HG03159 (cell line): ENCODE data around the gene SNTG2.

Experiments
- ATAC-seq: cut with Tn5 transposase; IDR thresholded peaks from one replicate; pipeline ENCODE4 v1.9.1; 2021; ENCODE audit warnings: mild to moderate bottlenecking, moderate library complexity; ENCODE audit not compliant: unreplicated experiment

SNTG2 gene

GRCh38 chr2:987789-988188 lies 37.1 kb downstream of the SNTG2 start:
- ATAC-seq, result no peak

DNA sequence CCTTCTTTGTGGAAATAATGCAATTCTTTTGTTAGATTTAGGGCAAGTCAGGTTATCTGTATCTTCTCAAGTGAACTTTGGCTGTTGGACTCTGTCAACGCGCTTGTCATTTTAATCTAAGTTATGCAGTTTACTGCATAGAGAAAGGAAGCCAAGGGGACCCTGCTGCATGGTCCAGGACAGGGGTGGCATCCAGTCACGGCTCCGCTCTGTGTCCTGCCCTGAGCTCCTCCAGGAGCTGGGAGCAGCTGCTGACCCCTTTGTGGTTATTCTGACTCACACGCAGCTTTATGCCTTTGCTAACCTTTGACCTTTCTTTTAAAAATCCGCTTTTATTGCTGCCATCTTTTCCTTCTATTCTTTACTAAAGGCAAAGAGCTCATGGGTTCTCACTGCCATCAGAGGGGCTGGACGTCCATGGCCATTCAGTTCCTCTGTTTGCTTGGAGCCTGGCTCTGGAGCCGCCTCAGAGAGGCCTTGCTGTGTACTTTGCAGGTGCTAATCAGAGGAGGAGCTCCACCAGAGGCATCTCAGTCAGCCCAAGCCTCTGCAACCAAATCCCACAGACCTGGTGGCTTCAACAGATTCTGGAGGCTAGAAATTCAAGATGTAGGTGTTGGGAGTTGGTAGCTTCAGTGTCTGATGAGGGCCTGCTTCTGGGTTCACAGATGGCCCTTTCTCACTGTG lies 39.3 kb downstream of the SNTG2 start:
- no peak for ATAC-seq

DNA sequence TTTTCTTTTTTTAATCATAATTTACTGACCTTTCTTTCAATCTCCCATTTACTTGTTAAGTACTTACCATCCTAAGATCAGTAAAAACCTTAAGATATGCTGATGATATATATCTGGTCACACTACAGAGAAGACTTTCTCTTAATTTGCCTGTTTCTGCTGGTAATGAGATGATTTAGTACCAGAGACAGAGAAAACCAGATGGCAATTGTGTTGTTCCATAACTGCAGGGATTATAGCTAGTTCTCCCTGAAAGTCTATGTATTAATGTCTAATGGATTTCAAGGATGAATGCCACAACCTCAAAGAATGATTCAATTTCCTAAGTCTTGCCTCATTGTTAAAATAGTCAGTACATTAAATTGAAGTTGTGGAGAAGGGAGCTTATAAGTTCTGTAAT lies 40.3 kb downstream of the SNTG2 start:
- no peak for ATAC-seq

GRCh38 chr2:1002350-1002749 lies 51.7 kb downstream of the SNTG2 start:
- no peak for ATAC-seq

DNA sequence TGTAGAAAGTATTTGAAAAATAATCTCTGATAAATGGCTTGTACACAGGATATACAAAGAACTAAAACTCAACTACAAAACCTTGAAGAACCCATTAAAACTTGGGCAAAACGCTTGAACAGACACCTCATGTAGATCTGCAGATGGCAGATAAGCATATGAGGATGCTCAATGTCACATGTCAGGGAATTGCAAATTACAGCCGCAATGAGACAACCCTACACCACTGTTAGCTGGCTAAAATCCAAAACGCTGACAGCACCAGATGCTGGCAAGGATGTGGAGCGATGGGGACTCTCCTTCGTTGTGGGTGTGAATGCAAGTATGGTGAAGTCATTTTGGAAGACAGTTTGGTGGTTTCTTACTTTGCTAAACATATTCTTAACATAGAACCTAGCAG lies 53.7 kb downstream of the SNTG2 start:
- no peak for ATAC-seq

DNA sequence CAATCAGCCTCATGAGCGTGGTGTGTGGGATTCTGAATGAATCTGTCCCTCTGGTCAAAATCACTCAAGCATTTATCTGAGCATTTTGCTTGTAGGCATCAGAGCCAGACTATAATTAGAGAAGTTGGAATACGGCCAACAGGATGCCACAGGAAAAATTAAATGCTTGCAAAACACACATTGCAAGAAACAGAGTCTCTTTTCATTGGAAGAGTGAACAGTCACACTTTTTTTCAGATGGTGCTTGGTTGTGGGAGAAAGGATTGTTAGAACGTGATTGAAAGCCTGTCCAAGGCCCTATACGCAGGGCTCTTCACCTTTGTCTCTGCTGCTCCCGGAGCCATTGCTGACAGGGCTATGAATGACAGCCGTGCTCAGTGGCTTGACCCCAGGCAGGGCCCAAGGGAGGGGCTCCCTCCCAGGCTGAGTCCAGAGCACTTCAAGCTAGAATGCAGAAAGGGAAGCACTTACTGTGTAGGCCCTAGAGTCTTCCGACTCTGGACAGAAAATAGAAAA lies 59.8 kb downstream of the SNTG2 start:
- ATAC-seq, result no peak

GRCh38 chr2:1011006-1011405 lies 60.4 kb downstream of the SNTG2 start:
- no peak for ATAC-seq

DNA sequence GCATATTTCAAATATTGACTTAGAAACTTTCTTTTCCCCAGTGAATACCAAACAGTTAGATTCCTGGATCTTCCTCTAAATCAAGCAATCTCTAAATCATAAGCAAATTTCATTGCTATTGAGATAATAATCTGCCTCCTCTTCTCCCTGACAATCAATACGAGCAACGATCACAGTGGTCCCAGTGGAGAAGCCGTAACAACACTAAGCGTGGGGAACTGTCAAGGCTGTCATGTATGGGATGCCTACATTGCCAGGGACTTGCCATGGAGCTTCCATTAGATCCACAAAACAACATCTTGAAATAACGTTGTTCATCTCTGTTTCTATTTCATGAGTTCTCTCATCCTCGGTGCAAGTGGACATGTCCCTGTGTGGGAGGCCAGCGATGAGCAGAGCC lies 61.3 kb downstream of the SNTG2 start:
- no peak for ATAC-seq

GRCh38 chr2:1014802-1015201 lies 64.2 kb downstream of the SNTG2 start:
- no peak for ATAC-seq

DNA sequence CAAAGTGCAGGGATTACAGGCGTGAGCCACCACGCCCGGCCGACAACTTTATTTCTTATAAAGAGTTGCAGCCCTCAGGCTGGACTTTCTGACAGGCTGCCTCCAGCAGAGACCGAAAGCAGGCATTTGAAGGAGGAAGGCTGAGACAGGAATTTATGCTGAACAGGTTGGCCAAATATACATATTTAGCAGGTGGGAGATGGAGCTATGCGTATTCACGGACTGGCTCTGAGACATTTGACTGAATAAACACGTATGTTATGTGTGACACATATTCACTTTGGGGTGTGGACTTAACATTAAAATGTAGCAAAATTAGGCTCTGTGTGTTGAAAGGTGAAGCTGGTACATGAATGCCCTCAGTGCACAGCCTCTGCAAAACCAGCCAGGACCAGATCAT lies 65.9 kb downstream of the SNTG2 start:
- no peak for ATAC-seq

DNA sequence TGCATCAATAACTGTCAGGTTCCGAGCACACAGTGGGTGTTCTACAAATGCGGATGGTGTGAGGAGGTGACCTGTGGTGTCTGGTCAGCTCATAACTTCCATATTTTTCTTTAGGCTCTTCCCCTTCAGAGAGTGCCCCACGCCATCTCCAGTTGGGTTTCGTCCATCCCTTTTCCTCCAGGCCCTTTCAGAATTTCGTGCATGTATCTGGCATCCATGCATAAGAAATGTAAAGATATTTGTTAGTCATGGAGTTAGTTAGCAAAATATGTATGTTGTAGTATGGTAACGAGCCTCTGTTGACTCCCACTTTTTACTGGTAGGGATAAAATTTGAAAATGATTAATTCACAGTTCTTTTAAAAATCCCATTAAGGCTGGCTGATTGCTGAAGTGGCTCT lies 67.2 kb downstream of the SNTG2 start:
- ATAC-seq, result no peak

GRCh38 chr2:1020206-1020605 lies 69.6 kb downstream of the SNTG2 start:
- no peak for ATAC-seq

DNA sequence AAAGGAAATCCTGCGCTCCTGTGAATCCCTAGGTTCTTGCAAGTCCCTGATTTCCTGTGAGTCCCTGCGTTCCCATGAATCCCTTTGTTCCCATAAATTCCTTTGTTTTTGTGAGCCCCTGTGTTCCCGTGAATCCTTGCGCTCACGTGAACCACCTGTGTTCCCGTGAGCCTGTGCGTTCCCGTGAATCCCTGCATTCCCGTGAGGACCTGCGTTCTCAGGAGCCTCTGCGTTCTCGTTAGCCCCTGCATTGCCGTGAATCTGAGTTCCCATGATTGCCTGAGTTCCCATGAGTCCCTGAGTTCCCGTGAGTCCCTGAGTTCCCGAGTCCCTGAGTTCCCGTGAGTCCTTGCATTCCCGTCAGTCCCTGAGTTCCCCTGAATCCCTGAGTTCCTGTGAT lies 71.5 kb downstream of the SNTG2 start:
- ATAC-seq, result no peak

DNA sequence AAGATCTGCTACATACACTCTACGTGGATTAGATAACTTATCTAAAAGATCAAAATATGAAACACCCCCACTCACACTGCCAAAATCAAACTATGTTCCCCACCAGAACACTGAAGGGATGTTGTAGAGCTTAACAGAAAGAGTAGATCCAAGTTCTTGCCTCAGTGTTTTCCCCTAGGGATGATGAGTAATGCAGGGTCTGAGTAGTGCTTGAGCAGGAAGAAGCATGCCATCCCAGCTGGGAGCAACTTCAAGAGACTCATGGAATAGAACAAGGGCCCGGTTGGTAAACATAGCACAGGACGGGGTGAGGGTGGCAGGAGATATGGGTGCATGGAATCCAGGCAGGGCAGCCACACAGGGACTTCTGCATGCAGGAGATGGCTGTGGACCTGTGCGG lies 74.3 kb downstream of the SNTG2 start:
- no peak for ATAC-seq

DNA sequence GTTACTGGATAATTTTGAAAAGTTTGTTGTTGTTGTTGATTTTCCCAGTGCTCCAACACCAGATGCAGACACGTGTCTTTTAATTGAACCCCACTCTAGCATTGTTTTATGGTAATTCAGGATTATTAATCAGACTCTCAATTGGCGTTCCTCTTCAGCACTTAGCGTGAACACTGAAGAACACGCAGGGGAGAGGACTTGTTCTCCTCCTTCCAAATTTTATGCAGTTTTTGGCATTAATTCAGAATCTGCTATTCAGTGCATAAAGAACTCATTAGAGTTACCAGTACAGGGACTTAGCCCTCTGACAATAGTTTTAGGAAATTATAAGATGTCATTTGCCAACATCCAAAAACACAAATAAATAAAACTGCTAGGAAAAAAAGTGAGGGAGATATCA lies 75.5 kb downstream of the SNTG2 start:
- no peak for ATAC-seq

DNA sequence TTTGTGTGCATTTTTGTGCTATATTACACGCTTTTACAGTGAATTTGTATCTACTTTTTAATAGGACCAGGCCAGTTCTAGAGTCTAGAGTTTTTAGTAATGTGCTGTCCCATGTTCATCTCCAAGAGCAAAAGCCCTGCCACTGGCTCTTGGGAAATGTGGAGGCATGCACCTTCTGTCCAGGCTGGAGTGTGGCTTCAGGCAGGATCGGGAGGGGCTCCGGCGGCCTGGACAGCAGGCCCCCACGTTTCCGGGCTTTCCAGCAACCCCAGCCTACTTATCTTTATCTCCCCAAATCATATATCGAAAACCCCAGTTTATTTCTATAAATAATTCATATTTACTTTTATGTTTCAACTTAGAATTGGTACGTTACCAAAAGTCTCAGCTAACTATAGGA lies 78.2 kb downstream of the SNTG2 start:
- ATAC-seq, result no peak

GRCh38 chr2:1032030-1032429 lies 81.4 kb downstream of the SNTG2 start:
- ATAC-seq, result no peak

- ATAC-seq, result no peak
These were observed 82.4 kb downstream of the SNTG2 start for GRCh38 chr2:1033069-1033468.

DNA sequence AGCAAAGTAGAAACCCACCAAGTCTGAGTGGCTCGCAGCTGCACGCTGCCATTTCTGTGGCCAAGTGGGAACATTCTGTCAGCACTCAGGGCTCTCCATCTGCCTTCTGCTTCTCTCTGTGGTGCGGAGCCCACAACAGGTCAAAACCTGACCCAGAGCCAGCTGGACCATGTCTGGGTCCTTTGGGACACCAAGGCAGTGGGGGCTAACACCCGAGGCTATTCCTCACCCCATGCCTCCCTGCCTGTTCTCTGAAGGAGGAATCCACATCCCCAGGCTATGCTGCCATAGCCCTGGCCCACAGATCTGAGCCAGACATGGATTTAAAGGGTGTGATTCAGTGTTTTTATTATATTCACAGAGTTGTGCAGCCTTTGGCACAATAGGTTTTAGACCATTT lies 86.4 kb downstream of the SNTG2 start:
- ATAC-seq, result no peak

- no peak for ATAC-seq
These were observed 88.9 kb downstream of the SNTG2 start for GRCh38 chr2:1039549-1039948.

- no peak for ATAC-seq
These were observed 90.6 kb downstream of the SNTG2 start for GRCh38 chr2:1041012-1041805.

DNA sequence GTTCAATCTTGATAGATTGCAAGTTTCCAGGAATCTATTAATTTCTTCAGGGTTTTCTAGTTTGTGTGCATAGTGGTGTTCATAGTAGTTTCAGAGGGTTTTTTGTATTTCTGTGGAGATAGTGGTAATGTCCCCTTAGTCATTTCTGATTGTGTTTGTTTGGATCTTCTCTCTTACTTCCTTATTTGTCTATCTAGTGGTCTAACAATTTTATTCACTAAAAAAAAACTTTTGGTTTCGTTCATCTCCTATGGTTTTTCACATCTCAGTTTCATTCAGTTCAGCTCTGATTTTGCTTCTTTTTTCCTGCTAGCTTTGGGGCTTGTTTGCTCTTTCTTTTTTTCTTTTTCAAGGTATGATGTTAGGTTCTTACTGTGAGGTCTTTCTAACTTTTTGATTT lies 94.5 kb downstream of the SNTG2 start:
- peak; percentile 75 for ATAC-seq
